Cortex of kidney (tissue), 1 donor: Measurements from ENCODE around the gene ZNF200.
"Not testable (repeated sequence)": the region's sequence is repeated elsewhere in the genome, so short reads cannot be mapped to it uniquely, and the experiment has no call there.

Experiments
- DNase-seq: peaks from one replicate; lab custom pipeline; 2025; lab: John Stamatoyannopoulos, UW

ZNF200 gene

GRCh38 chr16:3198334-3199072 is 36.5 kb downstream of the ZNF200 start:
- DNase-seq, result no peak

GRCh38 chr16:3197694-3198333 is 37.1 kb downstream of the ZNF200 start:
- DNase-seq, result not testable (repeated sequence)

GRCh38 chr16:3195975-3196374 is 39.0 kb downstream of the ZNF200 start:
- DNase-seq, result no peak

- DNase-seq, result no peak
These were observed 40.2 kb downstream of the ZNF200 start for GRCh38 chr16:3194792-3195191.

- DNase-seq, result no peak
These were observed 41.4 kb downstream of the ZNF200 start for GRCh38 chr16:3193221-3194212.

GRCh38 chr16:3192476-3193019 is 42.4 kb downstream of the ZNF200 start:
- DNase-seq, result no peak

GRCh38 chr16:3190949-3191353 is 44.0 kb downstream of the ZNF200 start:
- DNase-seq, result no peak

- DNase-seq, result no peak
These were observed 45.1 kb downstream of the ZNF200 start for GRCh38 chr16:3189869-3190268.

- DNase-seq, result no peak
These were observed 45.8 kb downstream of the ZNF200 start for GRCh38 chr16:3188925-3189825.

- no peak for DNase-seq
These were observed 46.4 kb downstream of the ZNF200 start for GRCh38 chr16:3188675-3188924.

GRCh38 chr16:3187798-3188674 is 46.9 kb downstream of the ZNF200 start, which contains the start of gene OR1F1:
Gene OR1F1 (plus strand): TSS chr16:3188204.
- DNase-seq, result no peak

- DNase-seq, result no peak
These were observed 47.8 kb downstream of the ZNF200 start for GRCh38 chr16:3186946-3187690.

GRCh38 chr16:3183445-3184139 is 51.4 kb downstream of the ZNF200 start:
- DNase-seq, result no peak

GRCh38 chr16:3182608-3183444 is 52.1 kb downstream of the ZNF200 start:
- DNase-seq, result no peak

- DNase-seq, result not testable (repeated sequence)
These were observed 52.7 kb downstream of the ZNF200 start for GRCh38 chr16:3182293-3182607.

GRCh38 chr16:3180445-3180878 is 54.5 kb downstream of the ZNF200 start:
- DNase-seq, result no peak

- no peak for DNase-seq
These were observed 55.3 kb downstream of the ZNF200 start for GRCh38 chr16:3179651-3180050.
